ENCODE data around the gene ARHGAP25.

DNA sequence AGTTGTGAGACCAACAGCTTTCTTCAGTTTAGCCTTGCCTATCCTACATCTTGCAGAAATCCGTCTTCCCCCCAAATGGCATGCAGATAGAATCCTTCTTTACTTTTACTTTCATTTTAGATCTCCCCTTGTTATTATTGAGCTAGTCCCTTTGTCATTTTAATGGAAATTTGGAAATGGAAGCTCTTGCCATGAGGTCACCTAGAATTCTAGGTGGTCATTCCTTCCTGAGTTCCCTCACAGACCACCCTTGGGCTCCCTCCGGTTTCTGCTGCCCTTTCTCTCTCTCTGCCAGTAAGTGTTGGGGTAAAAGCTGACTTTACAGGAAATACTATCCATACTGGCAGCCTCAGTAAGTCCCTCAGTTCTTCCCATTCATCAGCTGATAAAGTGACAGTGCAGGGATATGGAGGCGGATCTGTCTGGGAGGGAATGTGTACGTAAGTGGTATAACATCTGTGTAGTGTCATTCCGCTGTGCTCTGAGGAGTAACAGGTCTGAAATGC is 30.2 kb downstream of the ARHGAP25 start:
- TF ChIP-seq, protein P1, sequence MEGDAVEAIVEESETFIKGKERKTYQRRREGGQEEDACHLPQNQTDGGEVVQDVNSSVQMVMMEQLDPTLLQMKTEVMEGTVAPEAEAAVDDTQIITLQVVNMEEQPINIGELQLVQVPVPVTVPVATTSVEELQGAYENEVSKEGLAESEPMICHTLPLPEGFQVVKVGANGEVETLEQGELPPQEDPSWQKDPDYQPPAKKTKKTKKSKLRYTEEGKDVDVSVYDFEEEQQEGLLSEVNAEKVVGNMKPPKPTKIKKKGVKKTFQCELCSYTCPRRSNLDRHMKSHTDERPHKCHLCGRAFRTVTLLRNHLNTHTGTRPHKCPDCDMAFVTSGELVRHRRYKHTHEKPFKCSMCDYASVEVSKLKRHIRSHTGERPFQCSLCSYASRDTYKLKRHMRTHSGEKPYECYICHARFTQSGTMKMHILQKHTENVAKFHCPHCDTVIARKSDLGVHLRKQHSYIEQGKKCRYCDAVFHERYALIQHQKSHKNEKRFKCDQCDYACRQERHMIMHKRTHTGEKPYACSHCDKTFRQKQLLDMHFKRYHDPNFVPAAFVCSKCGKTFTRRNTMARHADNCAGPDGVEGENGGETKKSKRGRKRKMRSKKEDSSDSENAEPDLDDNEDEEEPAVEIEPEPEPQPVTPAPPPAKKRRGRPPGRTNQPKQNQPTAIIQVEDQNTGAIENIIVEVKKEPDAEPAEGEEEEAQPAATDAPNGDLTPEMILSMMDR (IDR thresholded peaks at IDR 0.05), result no peak
- TF ChIP-seq POLR2A (IDR thresholded peaks at IDR 0.05), result no peak

All from heart left ventricle (tissue), 13 donors.